ENCODE data around the gene SCAMP4. TPM values are rescaled to one million over a fixed set of nuclear protein-coding genes. Genes with fewer than 3 reads are reported as not detected.

SCAMP4 gene
- total RNA-seq, 1 experiment from 2014 or later: 48.7 TPM

- POLR2A ChIA-PET: interaction anchor here (0.9 kb wide), 1 partner anchor 10 kb away, joined by 5 read pairs; no protein-coding TSS in a partner anchor
- H3K36me3 Mint-ChIP-seq (ENCODE audit: insufficient read depth, unreplicated experiment): peaks cover 57% of the 10 kb centered on the region
Observed at GRCh38 chr19:1918975-1919374, 13.8 kb downstream of the SCAMP4 start.

GRCh38 chr19:1920644-1921043 lies 15.4 kb downstream of the SCAMP4 start:
- CTCF ChIA-PET: interaction anchor here (0.5 to 1.4 kb wide), 2 partner anchors 9 to 220 kb away, joined by 4 to 6 read pairs; no protein-coding TSS in a partner anchor

More at GRCh38 chr19:1918975-1919374, 13.8 kb downstream of the SCAMP4 start:
- Mint-ChIP-seq H3K9me3 (ENCODE audit: unreplicated experiment) (no peaks in the 10 kb centered on the region), H3K4me3 (ENCODE audit: unreplicated experiment) (no peak overlapping the region), H3K27ac (ENCODE audit: low read depth, unreplicated experiment) (no peak overlapping the region), H3K27me3 (ENCODE audit: insufficient read depth, unreplicated experiment) (no peaks in the 10 kb centered on the region), H3K4me1 (ENCODE audit: insufficient read depth, unreplicated experiment) (no peaks in the 10 kb centered on the region)
- no peak for DNase-seq (ENCODE audit: unreplicated experiment)
- CTCF ChIA-PET: no interaction called here
- intact Hi-C loops (cut with micrococcal nuclease): no loop called here
- BruUV-seq (replicated peaks): no TSS peak
- TF ChIP-seq CTCF (IDR thresholded peaks at IDR 0.05; ENCODE audit: unreplicated experiment): no peak

GRCh38 chr19:1921326-1921725 lies 16.1 kb downstream of the SCAMP4 start:
- intact Hi-C loops (cut with micrococcal nuclease): no loop called here
- no peak for DNase-seq (ENCODE audit: unreplicated experiment)
- TF ChIP-seq CTCF (IDR thresholded peaks at IDR 0.05; ENCODE audit: unreplicated experiment): no peak
- Mint-ChIP-seq H3K4me1 (ENCODE audit: insufficient read depth, unreplicated experiment) (no peaks in the 10 kb centered on the region), H3K27ac (ENCODE audit: low read depth, unreplicated experiment) (no peak overlapping the region), H3K27me3 (ENCODE audit: insufficient read depth, unreplicated experiment) (no peaks in the 10 kb centered on the region), H3K36me3 (ENCODE audit: insufficient read depth, unreplicated experiment) (peaks cover 62% of the 10 kb centered on the region), H3K4me3 (ENCODE audit: unreplicated experiment) (no peak overlapping the region), H3K9me3 (ENCODE audit: unreplicated experiment) (no peaks in the 10 kb centered on the region)
- BruUV-seq (replicated peaks): no TSS peak
- ChIA-PET POLR2A (no interaction called here), CTCF (interaction anchor here (1.4 kb wide), 1 partner anchor 8 kb away, joined by 6 read pairs; no protein-coding TSS in a partner anchor)

More at GRCh38 chr19:1920644-1921043, 15.4 kb downstream of the SCAMP4 start:
- H3K9me3 Mint-ChIP-seq (ENCODE audit: unreplicated experiment): no peaks in the 10 kb centered on the region
- H3K27ac Mint-ChIP-seq (ENCODE audit: low read depth, unreplicated experiment): no peak overlapping the region
- H3K27me3 Mint-ChIP-seq (ENCODE audit: insufficient read depth, unreplicated experiment): no peaks in the 10 kb centered on the region
- no TSS peak for BruUV-seq (replicated peaks)
- DNase-seq (ENCODE audit: unreplicated experiment): no peak
- H3K4me1 Mint-ChIP-seq (ENCODE audit: insufficient read depth, unreplicated experiment): no peaks in the 10 kb centered on the region
- intact Hi-C loops (cut with micrococcal nuclease): no loop called here
- TF ChIP-seq CTCF (IDR thresholded peaks at IDR 0.05; ENCODE audit: unreplicated experiment): no peak
- POLR2A ChIA-PET: interaction anchor here (0.5 kb wide), 1 partner anchor 77 kb away, joined by 3 read pairs; no protein-coding TSS in a partner anchor
- no peak overlapping the region for H3K4me3 Mint-ChIP-seq (ENCODE audit: unreplicated experiment)
- peaks cover 64% of the 10 kb centered on the region for H3K36me3 Mint-ChIP-seq (ENCODE audit: insufficient read depth, unreplicated experiment)

- Mint-ChIP-seq H3K36me3 (ENCODE audit: insufficient read depth, unreplicated experiment) (peaks cover 62% of the 10 kb centered on the region), H3K27me3 (ENCODE audit: insufficient read depth, unreplicated experiment) (no peaks in the 10 kb centered on the region), H3K4me1 (ENCODE audit: insufficient read depth, unreplicated experiment) (no peaks in the 10 kb centered on the region), H3K4me3 (ENCODE audit: unreplicated experiment) (no peak overlapping the region), H3K9me3 (ENCODE audit: unreplicated experiment) (no peaks in the 10 kb centered on the region), H3K27ac (ENCODE audit: low read depth, unreplicated experiment) (no peak overlapping the region)
- no peak for TF ChIP-seq CTCF (IDR thresholded peaks at IDR 0.05; ENCODE audit: unreplicated experiment)
- intact Hi-C loops (cut with micrococcal nuclease): no loop called here
- BruUV-seq (replicated peaks): no TSS peak
- no peak for DNase-seq (ENCODE audit: unreplicated experiment)
- CTCF ChIA-PET: interaction anchor here (1.4 kb wide), 1 partner anchor 8 kb away, joined by 6 read pairs; no protein-coding TSS in a partner anchor
- POLR2A ChIA-PET: no interaction called here
Observed at GRCh38 chr19:1921825-1922224, 16.6 kb downstream of the SCAMP4 start.

All from MCF 10A (cell line).